GM21529 (cell line): ENCODE measurements around the gene RAD51AP1.
"Not testable (repeated sequence)": the region's sequence is repeated elsewhere in the genome, so short reads cannot be mapped to it uniquely, and the experiment has no call there.

ENCODE experiments used
- ATAC-seq: cut with Tn5 transposase; IDR thresholded peaks from one replicate; pipeline ENCODE4 v1.9.1; 2021; ENCODE audit not compliant: unreplicated experiment

Gene RAD51AP1, protein sequence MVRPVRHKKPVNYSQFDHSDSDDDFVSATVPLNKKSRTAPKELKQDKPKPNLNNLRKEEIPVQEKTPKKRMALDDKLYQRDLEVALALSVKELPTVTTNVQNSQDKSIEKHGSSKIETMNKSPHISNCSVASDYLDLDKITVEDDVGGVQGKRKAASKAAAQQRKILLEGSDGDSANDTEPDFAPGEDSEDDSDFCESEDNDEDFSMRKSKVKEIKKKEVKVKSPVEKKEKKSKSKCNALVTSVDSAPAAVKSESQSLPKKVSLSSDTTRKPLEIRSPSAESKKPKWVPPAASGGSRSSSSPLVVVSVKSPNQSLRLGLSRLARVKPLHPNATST

DNA sequence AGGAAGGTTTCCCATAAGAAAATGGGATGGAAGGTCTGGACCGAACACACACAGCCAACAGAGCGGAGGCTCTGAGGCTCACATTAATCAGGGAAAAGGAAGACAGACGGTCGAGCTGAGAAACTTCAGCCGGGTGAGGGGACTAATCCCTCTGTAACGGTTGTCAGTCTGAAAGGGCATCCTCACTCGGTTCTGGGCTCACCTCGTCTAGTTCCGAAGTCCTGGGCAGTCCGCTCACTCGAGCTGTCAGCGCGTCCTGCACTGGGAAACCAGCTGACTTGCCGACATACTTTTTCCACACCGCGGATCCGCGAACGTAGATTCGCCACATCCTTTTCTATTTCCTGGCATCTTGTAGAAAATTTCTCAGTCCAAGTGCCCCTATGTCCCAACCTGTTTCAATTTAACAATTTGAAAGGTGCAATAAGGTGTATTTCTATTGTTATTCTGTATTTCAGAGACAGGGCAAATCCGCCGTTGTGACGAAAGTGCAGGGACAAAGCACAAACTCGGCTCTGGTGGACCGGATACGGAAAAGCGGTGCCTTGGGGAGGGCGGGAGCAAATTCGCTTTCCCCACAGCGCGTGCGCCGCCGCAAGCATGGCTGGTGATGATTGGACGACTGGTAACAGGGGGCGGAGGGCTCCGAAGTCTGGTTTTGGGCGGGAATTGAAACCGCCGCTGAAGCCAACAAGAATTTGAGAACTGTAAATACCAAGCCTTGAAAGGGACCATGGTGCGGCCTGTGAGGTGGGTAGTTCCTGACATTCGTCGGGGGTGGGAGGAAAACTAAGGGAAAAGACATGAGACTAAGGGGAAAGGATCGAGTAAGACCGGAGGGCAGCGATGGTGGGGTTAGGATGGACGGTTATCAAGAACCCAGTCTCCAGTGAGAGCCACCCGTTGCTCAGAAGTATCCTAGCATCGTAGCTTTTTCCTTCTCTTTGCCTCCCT is at the start of gene RAD51AP1:
RAD51AP1 (plus strand) TSS at position 684 of the 954 bp plus-strand sequence; CDS start at position 734, 50 bp downstream.
- peak; percentile 88 for ATAC-seq

DNA sequence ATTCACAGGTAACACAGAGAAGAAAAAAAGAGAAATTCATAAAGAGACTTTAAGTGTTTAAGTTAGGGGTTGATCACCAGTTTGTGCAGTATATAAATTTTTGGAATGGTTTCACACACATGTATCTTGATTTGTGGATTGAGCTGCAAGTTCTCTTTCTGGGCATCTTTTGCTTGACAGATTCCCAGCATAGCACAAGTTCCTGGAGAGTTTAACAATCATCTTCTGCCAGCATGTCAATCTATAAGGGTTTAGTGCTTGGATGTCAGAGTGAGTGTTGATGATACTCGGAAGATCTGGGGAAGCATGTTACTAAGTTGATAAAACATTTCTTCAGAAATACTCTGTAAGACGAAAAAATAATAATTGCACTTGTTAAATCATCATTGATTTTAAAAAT is 49.1 kb upstream of the RAD51AP1 start:
- no peak for ATAC-seq

DNA sequence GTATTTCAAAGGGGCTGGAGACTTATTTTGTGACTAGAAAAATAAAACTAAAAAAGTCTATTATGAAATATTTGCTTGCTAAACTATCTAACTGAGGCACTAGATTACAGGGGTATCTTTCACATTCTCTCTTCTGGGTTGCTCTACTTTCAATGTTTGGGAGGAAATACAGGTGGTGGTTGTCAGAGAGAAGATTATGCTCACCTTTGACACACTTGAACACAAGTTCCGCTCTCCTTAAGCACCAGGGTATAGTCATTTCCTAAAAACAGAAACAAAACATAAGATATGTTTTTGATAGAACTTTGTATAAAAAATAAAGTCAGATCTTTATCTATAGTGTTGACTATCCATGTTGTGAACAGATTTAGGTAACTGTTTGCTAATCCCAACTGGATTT is 47.7 kb upstream of the RAD51AP1 start:
- no peak for ATAC-seq

DNA sequence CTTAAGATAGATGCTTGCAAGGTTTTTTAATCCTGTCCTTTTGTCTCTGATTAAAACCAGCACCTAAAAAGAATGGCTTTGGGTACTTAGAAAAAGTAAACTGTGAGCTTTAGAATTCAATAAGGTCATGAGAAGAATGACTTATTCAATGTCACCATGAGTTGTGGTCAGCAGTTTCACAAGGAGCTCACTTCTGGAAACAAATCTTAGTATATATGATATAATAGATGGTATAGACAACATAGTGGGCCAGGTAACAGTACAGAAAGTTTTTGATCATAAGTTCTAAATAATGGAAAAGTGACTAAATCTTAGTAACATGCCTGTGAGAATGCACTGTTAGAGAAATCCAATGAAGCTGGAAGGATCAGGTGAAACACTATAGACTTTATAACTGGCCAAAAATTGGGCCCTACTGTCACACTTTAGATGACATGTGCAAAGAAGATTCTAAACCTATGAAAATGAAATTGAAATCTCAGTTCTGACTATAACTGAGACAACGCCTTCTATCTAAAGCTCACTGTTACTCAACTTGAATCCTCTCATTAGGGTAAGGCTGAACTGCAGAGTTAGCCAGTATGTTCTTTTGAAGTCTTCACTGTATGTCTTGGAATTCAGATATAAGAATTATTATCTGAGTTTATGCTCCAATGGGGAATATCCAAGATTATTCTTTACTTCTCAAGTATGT is 42.4 kb upstream of the RAD51AP1 start:
- ATAC-seq = peak; percentile 97

DNA sequence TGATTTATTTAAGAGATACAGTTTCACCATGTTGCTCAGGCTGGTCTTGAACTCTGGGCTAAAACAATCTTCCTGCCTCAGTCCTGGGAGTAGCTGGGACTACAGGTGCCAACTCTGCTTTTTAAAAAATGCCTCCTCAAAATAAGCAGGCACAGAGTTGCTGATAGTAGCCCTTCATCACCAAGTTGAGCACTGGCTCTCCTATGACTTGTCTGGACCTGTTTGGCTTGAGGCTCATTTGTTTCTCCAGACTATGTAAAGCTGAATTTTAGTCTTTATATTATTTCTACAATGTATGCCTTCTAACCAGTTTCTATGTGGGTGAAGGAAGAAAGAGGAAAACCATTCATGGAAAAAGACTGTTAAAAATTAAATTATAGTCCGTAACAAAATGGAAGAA is 39.5 kb upstream of the RAD51AP1 start:
- ATAC-seq = no peak

DNA sequence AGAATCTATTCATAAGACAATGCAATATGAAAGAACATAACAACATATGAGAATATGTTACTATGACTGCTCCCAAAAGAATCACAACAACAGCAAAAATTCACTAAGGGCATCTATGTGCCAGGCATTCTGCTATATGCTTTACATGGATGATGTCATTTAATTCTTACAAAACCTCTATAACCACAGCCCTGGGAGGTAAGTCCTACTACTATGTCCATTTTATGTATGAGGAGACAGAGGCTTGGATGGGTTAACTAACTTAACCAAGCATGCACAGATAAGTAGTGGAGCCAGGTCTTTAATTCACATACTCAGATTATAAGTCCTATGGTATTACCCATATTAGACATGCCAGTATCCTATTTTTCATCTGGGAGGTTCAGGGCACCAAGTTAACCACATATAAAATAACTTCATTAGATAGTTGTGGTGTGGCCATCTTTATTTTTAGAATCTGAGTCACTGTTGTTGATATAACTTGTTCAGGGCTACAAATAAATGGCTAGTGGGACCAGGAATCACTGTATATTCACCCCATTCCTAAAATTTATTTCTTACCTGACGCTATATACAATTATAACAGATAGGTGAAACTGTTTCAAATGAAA is 33.2 kb upstream of the RAD51AP1 start:
- ATAC-seq = no peak

DNA sequence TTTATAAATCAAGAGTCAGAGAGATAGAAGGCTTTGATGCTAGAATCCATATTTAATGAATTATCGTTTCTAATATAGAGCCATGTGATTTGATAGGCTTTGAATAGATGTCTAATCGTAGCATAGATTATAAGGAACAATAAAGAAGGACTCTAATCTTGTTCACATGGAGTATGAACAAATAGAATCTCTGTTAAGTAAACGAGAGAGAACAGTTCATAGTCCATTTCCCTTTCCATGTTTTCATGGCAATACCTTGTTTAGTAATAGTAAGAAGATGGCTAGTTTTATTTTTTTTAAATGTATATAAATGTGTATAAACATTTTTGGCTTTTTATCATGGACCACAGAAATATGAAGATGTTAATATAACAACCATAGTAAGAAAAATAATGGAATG is 32.3 kb upstream of the RAD51AP1 start:
- no peak for ATAC-seq

DNA sequence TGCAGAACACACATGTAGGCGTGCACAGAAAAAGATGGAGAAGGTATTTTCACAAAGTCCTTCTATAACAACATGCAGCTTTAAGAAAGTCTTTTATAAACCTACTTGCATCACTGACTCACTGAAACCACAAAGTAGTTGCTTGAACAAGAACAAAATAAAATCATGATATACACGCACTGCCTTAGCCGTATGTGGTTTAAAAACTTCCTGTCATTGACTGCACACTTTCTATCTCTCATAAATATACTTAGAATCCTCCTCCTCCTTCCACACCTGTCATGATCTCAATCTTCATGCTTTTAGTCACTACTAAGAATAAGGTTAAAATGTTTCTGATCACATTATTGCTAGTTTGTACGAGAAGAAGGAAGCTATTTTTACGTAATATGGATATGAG is 31.8 kb upstream of the RAD51AP1 start:
- peak; percentile 94 for ATAC-seq

DNA sequence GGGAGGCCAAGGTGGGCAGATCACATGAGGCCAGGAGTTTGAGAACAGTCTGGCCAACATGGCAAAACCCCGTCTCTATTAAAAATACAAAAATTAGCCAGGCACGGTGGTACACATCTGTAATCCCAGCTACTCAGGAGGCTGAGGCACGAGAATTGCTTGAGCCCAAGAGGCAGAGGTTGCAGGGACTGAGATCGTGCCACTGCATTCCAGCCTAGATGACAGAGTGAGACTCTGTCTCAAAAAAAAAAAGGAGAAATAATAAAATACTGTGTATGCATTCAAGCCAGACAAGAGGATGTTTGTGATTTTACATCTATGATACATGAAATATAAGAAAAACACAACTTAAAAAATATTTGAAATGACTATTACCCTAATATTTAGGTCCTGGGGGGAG is 30.2 kb upstream of the RAD51AP1 start:
- not testable (repeated sequence) for ATAC-seq

DNA sequence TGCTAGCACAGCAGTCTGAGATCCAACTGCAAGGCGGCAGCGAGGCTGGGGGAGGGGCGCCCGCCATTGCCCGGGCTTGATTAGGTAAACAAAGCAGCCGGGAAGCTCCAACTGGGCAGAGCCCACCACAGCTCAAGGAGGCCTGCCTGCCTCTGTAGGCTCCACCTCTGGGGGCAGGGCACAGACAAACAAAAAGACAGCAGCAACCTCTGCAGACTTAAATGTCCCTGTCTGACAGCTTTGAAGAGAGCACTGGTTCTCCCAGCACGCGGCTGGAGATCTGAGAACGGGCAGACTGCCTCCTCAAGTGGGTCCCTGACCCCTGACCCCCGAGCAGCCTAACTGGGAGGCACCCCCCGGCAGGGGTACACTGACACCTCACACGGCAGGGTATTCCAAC is 29.4 kb upstream of the RAD51AP1 start:
- ATAC-seq = not testable (repeated sequence)

DNA sequence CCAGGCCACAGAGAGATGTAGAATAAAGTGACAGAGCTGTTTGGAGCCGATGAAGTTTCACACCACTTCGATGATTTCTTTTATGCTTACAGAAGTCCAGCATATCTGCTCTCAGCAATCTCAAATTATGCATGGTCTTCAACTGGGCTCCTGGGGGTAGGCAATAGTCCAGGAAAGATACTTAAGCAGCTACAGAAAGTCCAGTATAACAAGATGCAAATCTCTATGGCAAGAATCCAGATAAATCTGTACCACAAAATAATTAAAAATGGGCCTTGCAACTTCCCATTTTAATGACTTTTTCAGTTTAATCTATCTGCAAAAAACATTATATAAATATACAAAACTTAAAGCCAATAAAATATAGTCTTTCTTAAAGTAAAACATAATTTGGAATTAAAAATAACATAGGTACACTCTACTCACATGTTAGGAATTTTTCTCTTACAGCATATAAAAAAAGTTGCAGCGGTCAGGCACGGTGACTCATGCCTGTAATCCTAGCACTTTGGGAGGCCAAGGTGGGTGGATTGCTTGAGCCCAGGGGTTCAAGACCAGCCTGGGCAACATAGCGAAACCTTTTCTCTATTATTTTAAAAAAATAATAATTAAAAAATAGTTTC is 20.5 kb upstream of the RAD51AP1 start:
- no peak for ATAC-seq

DNA sequence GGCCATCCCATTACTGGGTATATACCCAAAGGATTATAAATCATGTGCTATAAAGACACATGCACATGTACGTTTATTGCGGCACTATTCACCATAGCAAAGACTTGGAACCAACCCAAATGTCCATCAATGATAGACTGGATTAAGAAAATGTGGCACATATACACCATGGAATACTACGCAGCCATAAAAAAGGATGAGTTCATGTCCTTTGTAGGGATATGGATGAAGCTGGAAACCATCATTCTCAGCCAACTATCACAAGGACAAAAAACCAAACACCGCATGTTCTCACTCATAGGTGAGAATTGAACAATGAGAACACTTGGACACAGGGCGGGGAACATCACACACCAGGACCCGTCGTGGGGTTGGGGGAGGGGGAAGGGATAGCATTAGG is 15.2 kb upstream of the RAD51AP1 start:
- not testable (repeated sequence) for ATAC-seq

DNA sequence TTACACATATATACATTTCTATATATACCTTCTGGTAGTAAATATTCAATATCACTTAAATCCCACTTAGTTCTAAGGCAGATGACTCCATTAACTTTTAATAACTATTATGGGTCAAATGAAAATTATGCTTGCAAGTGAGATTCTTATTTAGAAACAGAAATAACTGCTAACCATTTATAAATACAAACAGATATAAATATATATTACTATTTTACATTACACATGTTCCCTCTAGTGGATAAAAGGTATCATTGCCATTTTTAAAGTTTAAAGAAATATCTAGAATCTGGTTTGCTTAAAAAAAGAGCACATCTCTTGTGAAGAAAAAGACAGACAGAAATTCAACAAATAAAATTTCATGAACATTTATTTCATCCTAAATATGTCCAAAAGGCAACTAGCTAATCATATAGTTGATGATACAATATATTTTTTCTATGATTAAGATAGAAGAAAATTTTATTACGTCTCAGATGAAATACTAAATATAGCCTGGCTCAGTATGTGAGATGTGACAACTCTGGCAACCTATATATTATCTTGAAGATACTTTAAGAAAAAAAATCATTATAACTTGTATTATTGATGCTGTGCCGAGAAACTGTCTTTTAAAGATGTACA is 11.7 kb upstream of the RAD51AP1 start:
- ATAC-seq = no peak

DNA sequence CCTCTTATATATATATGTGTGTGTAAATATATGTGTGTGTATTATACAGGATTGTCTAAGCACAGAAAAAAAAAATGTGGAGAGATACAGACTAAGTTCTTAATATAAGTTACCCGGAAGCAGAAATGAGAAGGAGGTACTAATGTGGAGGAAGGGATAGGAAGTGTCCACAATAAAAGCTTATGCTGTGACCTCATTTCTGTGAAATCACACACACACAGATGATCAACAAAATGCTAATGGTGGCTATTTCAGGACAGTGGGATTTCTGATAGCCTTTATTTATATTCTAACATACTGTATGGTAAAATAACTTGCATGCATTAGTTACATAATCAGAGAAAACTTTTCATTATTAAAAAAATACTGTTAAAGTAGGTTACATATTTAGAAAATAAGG is 8.5 kb upstream of the RAD51AP1 start:
- no peak for ATAC-seq

DNA sequence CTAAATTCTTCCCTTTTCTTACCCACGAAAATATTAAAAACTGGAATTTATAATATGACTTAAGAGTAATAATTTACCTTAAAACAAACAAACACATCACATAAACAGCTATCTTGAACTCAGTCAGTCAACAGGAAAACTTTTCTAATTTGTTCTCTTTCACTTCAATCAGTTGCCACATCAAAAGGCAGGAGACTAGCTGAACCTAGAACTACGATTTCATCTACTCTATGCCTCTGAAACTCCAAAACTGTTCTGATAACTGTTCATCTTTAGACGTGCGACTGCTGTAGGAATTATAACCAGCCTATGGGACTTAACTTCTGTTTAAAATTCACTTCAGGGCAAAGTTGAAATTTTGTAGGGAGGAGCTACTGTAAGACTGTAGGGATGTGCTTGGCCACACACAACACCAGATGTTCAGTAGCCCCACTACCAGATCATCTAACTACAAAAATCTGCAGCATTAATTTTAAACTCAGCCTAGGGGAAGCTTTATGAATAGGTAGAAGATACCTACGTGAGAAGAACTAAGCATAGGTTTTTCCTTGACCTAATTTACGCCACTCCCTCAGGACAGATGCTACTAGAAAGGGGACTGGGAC is 7.6 kb upstream of the RAD51AP1 start:
- no peak for ATAC-seq

DNA sequence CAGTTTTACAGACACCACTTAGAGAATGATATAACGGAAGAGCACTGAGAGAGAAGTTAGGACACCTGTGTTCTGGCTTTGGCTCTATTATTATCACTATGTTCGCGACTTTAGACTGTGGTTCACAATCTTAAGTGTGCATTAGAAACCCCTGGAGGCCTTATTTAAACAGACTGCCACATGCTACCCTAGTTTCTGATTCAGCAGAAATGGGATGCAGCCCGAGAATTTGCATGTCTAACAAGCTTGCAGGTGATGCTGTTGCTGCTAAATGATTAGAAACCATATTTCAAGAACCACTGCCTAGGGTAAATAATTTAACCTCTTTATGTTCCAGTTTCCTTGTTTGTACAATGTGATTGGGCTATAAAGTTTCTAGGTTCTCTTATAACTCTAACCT is 3.6 kb upstream of the RAD51AP1 start:
- no peak for ATAC-seq

DNA sequence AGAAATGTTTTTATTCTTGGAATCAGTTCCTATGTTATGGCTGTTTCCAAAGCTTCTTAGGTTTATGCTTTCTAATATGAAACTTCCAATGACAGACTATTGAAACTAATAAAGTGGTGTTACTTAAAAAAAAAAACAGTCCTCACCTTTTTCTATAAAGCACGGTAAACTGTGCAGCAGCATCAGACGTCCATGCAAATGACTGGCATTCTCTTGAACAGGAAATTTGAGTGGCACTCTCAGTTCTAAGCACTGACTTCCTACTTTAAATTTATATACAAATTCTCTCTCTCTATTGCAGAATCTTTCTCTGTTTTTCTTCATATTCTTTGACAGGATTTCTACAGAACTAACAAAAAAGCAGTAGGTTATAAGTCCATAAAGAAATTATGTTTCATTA is 2.8 kb upstream of the RAD51AP1 start:
- ATAC-seq = no peak

DNA sequence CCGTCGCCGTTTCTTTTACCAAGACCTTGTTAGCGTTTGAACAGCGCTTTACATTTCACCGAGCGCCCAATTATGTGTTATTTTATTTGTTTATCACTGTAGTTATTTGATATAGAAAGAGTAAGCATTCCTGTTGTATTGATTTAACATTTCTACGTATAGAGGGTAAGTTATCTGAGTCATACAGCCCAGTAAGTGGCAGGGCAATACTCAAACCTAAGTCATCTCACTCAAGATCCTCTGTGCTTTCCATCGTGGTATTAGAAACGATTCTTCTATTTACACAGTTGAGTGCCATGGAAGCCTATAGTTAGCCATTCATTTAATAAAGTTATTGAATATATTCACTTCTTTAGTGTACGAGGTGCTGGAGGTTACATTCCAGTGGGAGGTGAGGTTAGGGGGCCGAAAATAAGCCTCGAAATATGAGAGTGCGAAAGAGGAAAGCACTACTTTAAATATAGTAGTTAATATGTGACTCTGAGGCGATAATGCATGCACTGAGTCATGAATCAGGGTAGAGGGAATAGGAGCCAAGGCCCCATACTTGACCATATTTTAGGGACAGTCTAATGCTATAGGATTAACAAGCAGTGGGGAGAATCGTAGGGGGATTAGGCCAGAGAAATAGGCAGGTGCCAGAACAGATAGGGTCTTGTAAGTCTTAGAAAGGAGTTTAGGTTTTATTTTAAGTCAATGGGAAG is 629 bp downstream of the RAD51AP1 start:
- ATAC-seq = no peak

DNA sequence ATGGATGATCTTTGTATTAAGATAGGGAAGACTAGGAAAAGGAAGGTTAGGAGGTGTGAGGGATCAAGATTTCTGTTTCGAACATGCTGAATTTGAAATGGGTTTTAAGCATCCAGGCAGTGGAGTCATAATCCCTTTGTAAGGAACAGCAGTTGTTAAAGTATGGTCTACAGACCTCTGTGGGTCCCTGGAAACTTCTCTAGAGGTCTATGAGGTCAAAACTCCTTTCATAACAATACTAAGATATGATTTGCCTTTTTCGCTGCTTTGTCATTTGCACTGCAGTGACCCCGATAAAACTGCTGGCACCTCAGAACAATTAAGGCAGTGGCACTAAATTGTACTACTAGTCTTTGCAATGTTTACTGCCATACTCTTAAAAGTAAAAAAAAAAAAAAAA is 1.5 kb downstream of the RAD51AP1 start:
- ATAC-seq = no peak
